AG04449 (cell line): ENCODE results near the gene APOC1.

Source experiments
- CTCF ChIA-PET: fragments of 350-600 bp; formaldehyde crosslinking; extraction: SDS; loops from one replicate; lab custom pipeline; 2021; ENCODE audit warnings: antibody characterized with exemption; lab: Yijun Ruan, JAX
- POLR2A ChIA-PET: fragments of 400-600, 350-600 bp; formaldehyde crosslinking; extraction: SDS; loops from one replicate; lab custom pipeline; 2020; ENCODE audit warnings: antibody characterized with exemption, inconsistent platforms; lab: Yijun Ruan, JAX
- DNase-seq: peaks from one replicate; pipeline ENCODE4 v3.0.0-alpha.2; 2010; ENCODE audit warnings: low read depth, low spot score
- H3K4me3 ChIP-seq: 2 replicates; pipeline ENCODE4 v1.5.1; 2011; ENCODE audit warnings: low read depth, mild to moderate bottlenecking, control low read depth, low read length
- TF ChIP-seq, protein P1 (sequence below): IDR thresholded peaks from one replicate; pipeline ENCODE4 v1.5.1; 2011; ENCODE audit warnings: mild to moderate bottlenecking, moderate library complexity, low read length, control low read depth, inconsistent platforms; ENCODE audit not compliant: insufficient read depth; ENCODE audit errors: missing control alignments

Gene APOC1

DNA sequence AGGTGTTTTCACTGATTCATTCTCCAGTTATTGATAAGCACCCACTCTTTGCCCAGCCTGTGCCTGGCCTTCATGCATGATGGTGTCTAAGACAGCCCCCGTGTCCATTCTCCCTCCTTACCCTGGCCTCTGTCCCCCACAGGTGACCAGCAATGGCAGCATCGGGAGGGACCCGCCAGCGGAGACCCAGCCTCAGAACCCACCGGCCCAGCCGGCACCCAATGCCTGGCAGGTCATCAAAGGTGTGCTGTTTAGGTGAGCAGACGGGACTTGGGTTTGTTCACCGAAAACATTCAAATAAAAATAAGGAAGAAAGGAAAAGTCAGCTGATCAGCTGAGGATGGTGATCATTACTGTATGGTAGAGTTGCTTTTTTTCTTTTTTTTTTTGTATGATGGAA is 47.4 kb downstream of the APOC1 start:
- TF ChIP-seq, protein P1, sequence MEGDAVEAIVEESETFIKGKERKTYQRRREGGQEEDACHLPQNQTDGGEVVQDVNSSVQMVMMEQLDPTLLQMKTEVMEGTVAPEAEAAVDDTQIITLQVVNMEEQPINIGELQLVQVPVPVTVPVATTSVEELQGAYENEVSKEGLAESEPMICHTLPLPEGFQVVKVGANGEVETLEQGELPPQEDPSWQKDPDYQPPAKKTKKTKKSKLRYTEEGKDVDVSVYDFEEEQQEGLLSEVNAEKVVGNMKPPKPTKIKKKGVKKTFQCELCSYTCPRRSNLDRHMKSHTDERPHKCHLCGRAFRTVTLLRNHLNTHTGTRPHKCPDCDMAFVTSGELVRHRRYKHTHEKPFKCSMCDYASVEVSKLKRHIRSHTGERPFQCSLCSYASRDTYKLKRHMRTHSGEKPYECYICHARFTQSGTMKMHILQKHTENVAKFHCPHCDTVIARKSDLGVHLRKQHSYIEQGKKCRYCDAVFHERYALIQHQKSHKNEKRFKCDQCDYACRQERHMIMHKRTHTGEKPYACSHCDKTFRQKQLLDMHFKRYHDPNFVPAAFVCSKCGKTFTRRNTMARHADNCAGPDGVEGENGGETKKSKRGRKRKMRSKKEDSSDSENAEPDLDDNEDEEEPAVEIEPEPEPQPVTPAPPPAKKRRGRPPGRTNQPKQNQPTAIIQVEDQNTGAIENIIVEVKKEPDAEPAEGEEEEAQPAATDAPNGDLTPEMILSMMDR = no peak
- ChIA-PET POLR2A (no interaction called here), CTCF (no interaction called here)
- no peak for DNase-seq
- no peak overlapping the region for H3K4me3 ChIP-seq

DNA sequence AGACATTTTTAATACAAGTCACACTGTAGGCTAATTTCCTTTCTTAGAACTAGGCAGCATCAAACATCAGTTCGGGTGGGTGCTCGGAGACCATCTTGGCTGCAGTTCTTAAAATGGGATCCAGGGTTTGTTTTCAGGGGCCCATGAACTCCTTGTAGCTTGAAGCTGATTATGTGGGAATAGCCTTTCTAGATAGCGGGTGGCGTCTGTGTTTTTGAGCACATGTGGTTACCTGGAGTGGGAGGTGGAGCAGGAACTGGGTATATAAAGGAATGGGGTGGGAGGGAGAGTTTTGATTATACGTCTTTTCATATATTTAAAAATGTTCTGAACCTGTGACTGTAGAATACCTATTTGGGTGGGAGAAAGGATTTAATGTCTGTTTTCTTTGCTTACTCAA is 53.7 kb downstream of the APOC1 start:
- TF ChIP-seq, protein P1 = no peak
- no peak overlapping the region for H3K4me3 ChIP-seq
- CTCF ChIA-PET = interaction anchor here (1.1 to 1.6 kb wide), 3 partner anchors 16 to 64 kb away, joined by 3 to 6 read pairs (median 4); no protein-coding TSS in a partner anchor
- DNase-seq = no peak
- POLR2A ChIA-PET = interaction anchor here (0.7 kb wide), 1 partner anchor 14 kb away, joined by 3 read pairs; no protein-coding TSS in a partner anchor

DNA sequence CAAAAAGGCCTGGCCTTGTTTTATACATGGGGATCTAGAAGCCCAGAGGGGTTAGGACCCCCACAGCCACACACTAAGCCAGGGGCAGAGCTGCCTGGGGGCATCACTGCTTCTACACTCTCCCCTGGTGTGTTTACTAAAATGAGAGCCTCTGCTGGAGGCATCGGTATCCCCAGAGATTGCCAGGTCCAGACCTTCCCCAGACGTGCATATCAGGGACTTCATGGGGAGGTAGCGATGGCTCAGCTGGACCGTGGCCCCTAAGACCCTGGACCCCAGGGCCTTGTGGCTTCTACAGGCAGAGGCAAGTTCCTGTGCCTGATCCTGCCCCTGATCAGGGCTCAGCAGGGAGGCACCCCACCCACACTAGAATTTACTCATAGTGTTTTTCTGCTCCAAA is 54.3 kb downstream of the APOC1 start:
- POLR2A ChIA-PET = no interaction called here
- DNase-seq = no peak
- no peak overlapping the region for H3K4me3 ChIP-seq
- TF ChIP-seq, protein P1 = no peak
- CTCF ChIA-PET = interaction anchor here (1.6 kb wide), 1 partner anchor 21 kb away, joined by 6 read pairs; no protein-coding TSS in a partner anchor
